Parathyroid adenoma (tissue), 2 donors: ENCODE measurements around the gene SLC11A2.

Experiments used
- H2AFZ ChIP-seq: fragments of 300-600 bp; sonication (generic); one replicate; pipeline ENCODE4 v1.7.0; 2017; ENCODE audit warnings: antibody characterized with exemption, mild to moderate bottlenecking
- H3K27ac ChIP-seq: fragments of 300-600 bp; sonication (generic); one replicate; pipeline ENCODE4 v1.7.0; 2017
- H3K27me3 ChIP-seq: fragments of 300-600 bp; sonication (generic); one replicate; pipeline ENCODE4 v1.7.0; 2017; ENCODE audit warnings: low read length; ENCODE audit not compliant: control insufficient read depth, insufficient read depth
- H3K36me3 ChIP-seq: fragments of 300-600 bp; sonication (generic); one replicate; pipeline ENCODE4 v1.7.0; 2017; ENCODE audit warnings: low read length; ENCODE audit not compliant: control insufficient read depth, insufficient read depth
- H3K4me1 ChIP-seq: fragments of 300-600 bp; sonication (generic); one replicate; pipeline ENCODE4 v1.7.0; 2017; ENCODE audit warnings: control low read depth
- H3K4me2 ChIP-seq: fragments of 300-600 bp; sonication (generic); one replicate; pipeline ENCODE4 v1.7.0; 2017; ENCODE audit warnings: low read length
- H3K4me3 ChIP-seq: fragments of 300-600 bp; sonication (generic); one replicate; pipeline ENCODE4 v1.7.0; 2017; ENCODE audit warnings: low read depth, low read length
- H3K79me2 ChIP-seq: fragments of 300-600 bp; sonication (generic); one replicate; pipeline ENCODE4 v1.7.0; 2017; ENCODE audit warnings: control low read depth
- H3K9ac ChIP-seq: fragments of 300-600 bp; sonication (generic); one replicate; pipeline ENCODE4 v1.7.0; 2017; ENCODE audit warnings: mild to moderate bottlenecking
- H3K9me3 ChIP-seq: fragments of 300-600 bp; sonication (generic); one replicate; pipeline ENCODE4 v1.7.0; 2017; ENCODE audit warnings: low read length; ENCODE audit not compliant: control insufficient read depth
- CTCF ChIP-seq: fragments of 300-600 bp; sonication (generic); IDR thresholded peaks from one replicate; pipeline ENCODE4 v1.7.0; 2017; ENCODE audit warnings: antibody characterized with exemption, mild to moderate bottlenecking
- donor health status: primary hyperparathyroidism.

Gene SLC11A2

GRCh38 chr12:50980545-50980944 lies 45.6 kb downstream of the SLC11A2 start:
- no peak for TF ChIP-seq CTCF
- Histone ChIP-seq H3K4me1 (no peaks in the 10 kb centered on the region), H3K4me2 (no peak overlapping the region), H3K27me3 (no peaks in the 10 kb centered on the region), H3K9me3 (no peaks in the 10 kb centered on the region), H3K4me3 (no peak overlapping the region), H3K36me3 (no peaks in the 10 kb centered on the region), H3K27ac (no peak overlapping the region), H3K79me2 (no peaks in the 10 kb centered on the region), H2AFZ (no peak overlapping the region), H3K9ac (no peak overlapping the region)

DNA sequence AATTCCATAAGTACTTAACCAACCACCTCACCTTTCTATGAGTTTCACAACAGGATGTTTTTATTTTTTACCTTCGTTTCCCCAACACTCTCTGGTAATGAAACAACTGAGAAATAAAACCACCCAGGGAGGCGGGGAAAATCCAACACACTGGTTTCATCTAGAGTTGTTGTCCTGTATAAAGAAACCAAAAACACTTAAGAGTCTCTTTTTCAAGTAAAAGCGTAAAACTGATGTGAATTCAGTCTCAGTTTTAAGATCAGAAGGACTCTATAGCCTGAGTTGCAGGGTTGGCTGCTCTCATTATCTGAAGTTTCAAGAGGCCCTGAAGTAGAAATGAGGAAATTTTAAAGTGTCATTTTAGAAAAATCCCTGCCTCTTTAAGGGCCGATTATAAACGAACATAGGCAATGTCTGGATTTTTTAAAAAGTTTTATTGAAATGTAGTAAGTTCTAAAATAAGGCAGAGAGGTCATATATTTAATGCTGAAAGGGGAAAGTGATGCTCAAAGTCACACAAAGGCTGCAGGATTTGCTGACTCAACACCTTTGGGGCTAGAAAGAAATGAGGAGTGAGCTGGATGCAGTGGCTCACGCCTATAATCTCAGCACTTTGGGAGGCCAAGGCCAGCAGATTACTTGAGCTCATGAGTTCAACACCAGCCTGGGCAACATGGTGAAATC lies 46.7 kb downstream of the SLC11A2 start:
- TF ChIP-seq CTCF = no peak
- Histone ChIP-seq H3K27me3 (no peaks in the 10 kb centered on the region), H3K9me3 (no peaks in the 10 kb centered on the region), H3K4me3 (no peak overlapping the region), H3K9ac (no peak overlapping the region), H3K4me2 (no peak overlapping the region), H2AFZ (no peak overlapping the region), H3K79me2 (no peaks in the 10 kb centered on the region), H3K36me3 (no peaks in the 10 kb centered on the region), H3K27ac (no peak overlapping the region), H3K4me1 (no peaks in the 10 kb centered on the region)

GRCh38 chr12:50971946-50972345 lies 54.2 kb downstream of the SLC11A2 start:
- no peaks in the 10 kb centered on the region for H3K4me1 ChIP-seq
- no peaks in the 10 kb centered on the region for H3K79me2 ChIP-seq
- no peak for TF ChIP-seq CTCF
- H3K9ac ChIP-seq = no peak overlapping the region
- no peak overlapping the region for H3K4me3 ChIP-seq
- H2AFZ ChIP-seq = no peak overlapping the region
- no peak overlapping the region for H3K4me2 ChIP-seq
- no peaks in the 10 kb centered on the region for H3K27me3 ChIP-seq
- H3K36me3 ChIP-seq = no peaks in the 10 kb centered on the region
- H3K27ac ChIP-seq = no peak overlapping the region
- no peaks in the 10 kb centered on the region for H3K9me3 ChIP-seq

- no peak overlapping the region for H3K4me2 ChIP-seq
- H3K9ac ChIP-seq = no peak overlapping the region
- no peak for TF ChIP-seq CTCF
- no peaks in the 10 kb centered on the region for H3K4me1 ChIP-seq
- no peaks in the 10 kb centered on the region for H3K9me3 ChIP-seq
- no peak overlapping the region for H2AFZ ChIP-seq
- H3K79me2 ChIP-seq = no peaks in the 10 kb centered on the region
- H3K27ac ChIP-seq = no peak overlapping the region
- H3K36me3 ChIP-seq = no peaks in the 10 kb centered on the region
- no peaks in the 10 kb centered on the region for H3K27me3 ChIP-seq
- H3K4me3 ChIP-seq = no peak overlapping the region
Observed at GRCh38 chr12:50964432-50964831, 61.8 kb downstream of the SLC11A2 start.

DNA sequence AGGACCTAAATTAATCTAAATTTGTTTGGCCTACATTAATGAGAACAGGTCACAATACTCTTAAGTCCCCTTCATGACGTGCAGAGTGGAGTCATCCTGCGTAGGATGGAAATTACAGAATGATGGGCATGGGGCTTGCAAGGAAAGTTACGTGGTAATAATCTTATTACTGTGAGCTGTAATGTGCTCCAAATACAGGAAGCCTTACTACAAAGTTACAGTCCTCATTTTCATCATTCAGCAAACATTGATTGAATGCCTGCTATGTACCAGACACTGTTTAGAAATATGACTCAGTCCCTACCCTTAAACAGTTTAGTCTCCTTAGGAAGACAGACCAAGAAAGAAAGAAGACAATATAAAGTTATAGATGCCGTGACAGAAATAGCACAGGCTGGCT lies 64.5 kb downstream of the SLC11A2 start:
- Histone ChIP-seq H3K9ac (no peak overlapping the region), H3K27ac (no peak overlapping the region), H3K79me2 (no peaks in the 10 kb centered on the region), H3K4me2 (no peak overlapping the region), H3K4me3 (no peak overlapping the region), H2AFZ (no peak overlapping the region), H3K9me3 (no peaks in the 10 kb centered on the region), H3K4me1 (no peaks in the 10 kb centered on the region), H3K27me3 (no peaks in the 10 kb centered on the region), H3K36me3 (no peaks in the 10 kb centered on the region)
- no peak for TF ChIP-seq CTCF
